ENCODE data around the gene PLOD3. TPM values are rescaled to one million over a fixed set of nuclear protein-coding genes. Genes with fewer than 3 reads are reported as not detected.

The PLOD3 gene
- total and polyA plus RNA-seq, 4 donors, result 38.9 to 104 (median 58.2) TPM

GRCh38 chr7:101186844-101187428 is 30.4 kb downstream of the PLOD3 start:
- WGBS, 2 donors, result 71 to 76% methylated on average over 4 of the region's 4 CpGs

GRCh38 chr7:101186194-101186593 is 31.2 kb downstream of the PLOD3 start:
- H3K4me1 ChIP-seq (ENCODE audit: control insufficient read depth in 5 of 5, insufficient read depth in 5 of 5, low read length in 5 of 5), result no peaks in the 10 kb centered on the region
- no peak overlapping the region for H3K27ac ChIP-seq (ENCODE audit: low read depth in 1 of 2, low read length in 1 of 2)
- no peak for ATAC-seq (ENCODE audit: insufficient read depth, low FRiP score)
- WGBS, 2 donors, result 69 to 80% methylated on average over 6 of the region's 6 CpGs
- no peaks in the 10 kb centered on the region for H3K36me3 ChIP-seq (ENCODE audit: control insufficient read depth in 4 of 4, insufficient read depth in 4 of 4, low read length in 4 of 4)
- no peak for TF ChIP-seq CTCF (IDR thresholded peaks at IDR 0.05; ENCODE audit: control extremely low read depth, extremely low read depth)
- no peak overlapping the region for H3K9ac ChIP-seq (ENCODE audit: insufficient read depth in 1 of 2, low read length in 2 of 2)
- no peak overlapping the region for H3K4me3 ChIP-seq
- no peaks in the 10 kb centered on the region for H3K9me3 ChIP-seq (ENCODE audit: control insufficient read depth in 4 of 4, insufficient read depth in 3 of 4, low read length in 3 of 4)
- no peak for DNase-seq
- peaks cover 0 to 13% (median 7%) of the 10 kb centered on the region in 3 donors for H3K27me3 ChIP-seq (ENCODE audit: control insufficient read depth in 3 of 3, insufficient read depth in 3 of 3, low read length in 2 of 3)

More at GRCh38 chr7:101186844-101187428, 30.4 kb downstream of the PLOD3 start:
- Histone ChIP-seq H3K9me3 (ENCODE audit: control insufficient read depth in 4 of 4, insufficient read depth in 3 of 4, low read length in 3 of 4) (no peaks in the 10 kb centered on the region), H3K36me3 (ENCODE audit: control insufficient read depth in 4 of 4, insufficient read depth in 4 of 4, low read length in 4 of 4) (no peaks in the 10 kb centered on the region), H3K9ac (ENCODE audit: insufficient read depth in 1 of 2, low read length in 2 of 2) (no peak overlapping the region), H3K27me3 (ENCODE audit: control insufficient read depth in 3 of 3, insufficient read depth in 3 of 3, low read length in 2 of 3) (peaks cover 0 to 13% (median 7%) of the 10 kb centered on the region in 3 donors), H3K4me3 (no peak overlapping the region), H3K4me1 (ENCODE audit: control insufficient read depth in 5 of 5, insufficient read depth in 5 of 5, low read length in 5 of 5) (no peaks in the 10 kb centered on the region), H3K27ac (ENCODE audit: low read depth in 1 of 2, low read length in 1 of 2) (no peak overlapping the region)
- DNase-seq, result no peak
- no peak for TF ChIP-seq CTCF (IDR thresholded peaks at IDR 0.05; ENCODE audit: control extremely low read depth, extremely low read depth)
- no peak for ATAC-seq (ENCODE audit: insufficient read depth, low FRiP score)

GRCh38 chr7:101185258-101185839 is 32.0 kb downstream of the PLOD3 start:
- H3K9me3 ChIP-seq (ENCODE audit: control insufficient read depth in 4 of 4, insufficient read depth in 3 of 4, low read length in 3 of 4), result no peaks in the 10 kb centered on the region
- no peak for ATAC-seq (ENCODE audit: insufficient read depth, low FRiP score)
- H3K4me1 ChIP-seq (ENCODE audit: control insufficient read depth in 5 of 5, insufficient read depth in 5 of 5, low read length in 5 of 5), result no peaks in the 10 kb centered on the region
- WGBS, 2 donors, result 56 to 61% methylated on average over 5 of the region's 5 CpGs
- no peak overlapping the region for H3K27ac ChIP-seq (ENCODE audit: low read depth in 1 of 2, low read length in 1 of 2)
- H3K36me3 ChIP-seq (ENCODE audit: control insufficient read depth in 4 of 4, insufficient read depth in 4 of 4, low read length in 4 of 4), result no peaks in the 10 kb centered on the region
- no peak overlapping the region for H3K9ac ChIP-seq (ENCODE audit: insufficient read depth in 1 of 2, low read length in 2 of 2)
- DNase-seq, result no peak
- H3K27me3 ChIP-seq (ENCODE audit: control insufficient read depth in 3 of 3, insufficient read depth in 3 of 3, low read length in 2 of 3), result peaks cover 0 to 20% (median 14%) of the 10 kb centered on the region in 3 donors
- no peak overlapping the region for H3K4me3 ChIP-seq
- no peak for TF ChIP-seq CTCF (IDR thresholded peaks at IDR 0.05; ENCODE audit: control extremely low read depth, extremely low read depth)

Measured in lung (tissue), 12 donors.